Ovary (tissue), 3 donors: Measurements from ENCODE around the gene IGFBPL1.

Experiments
- POLR2A ChIP-seq: fragments of 450-650 bp; IDR thresholded peaks from one replicate; pipeline ENCODE4 v1.6.1; 2017; ENCODE audit warnings: antibody characterized with exemption, mild to moderate bottlenecking, moderate library complexity
- TF ChIP-seq, protein P1 (sequence below), 3 donors: fragments of 450-650 bp in 2 of 3; fragments of 200-600 bp in 1 of 3; IDR thresholded peaks; one replicate each; pipeline versions ENCODE4 v1.5.1 to v1.8.0; 2016 to 2022; ENCODE audit warnings: antibody characterized with exemption in 3 of 3, mild to moderate bottlenecking in 1 of 3
- donor health status: DM: no; HTN: no; CAD: no.

DNA sequence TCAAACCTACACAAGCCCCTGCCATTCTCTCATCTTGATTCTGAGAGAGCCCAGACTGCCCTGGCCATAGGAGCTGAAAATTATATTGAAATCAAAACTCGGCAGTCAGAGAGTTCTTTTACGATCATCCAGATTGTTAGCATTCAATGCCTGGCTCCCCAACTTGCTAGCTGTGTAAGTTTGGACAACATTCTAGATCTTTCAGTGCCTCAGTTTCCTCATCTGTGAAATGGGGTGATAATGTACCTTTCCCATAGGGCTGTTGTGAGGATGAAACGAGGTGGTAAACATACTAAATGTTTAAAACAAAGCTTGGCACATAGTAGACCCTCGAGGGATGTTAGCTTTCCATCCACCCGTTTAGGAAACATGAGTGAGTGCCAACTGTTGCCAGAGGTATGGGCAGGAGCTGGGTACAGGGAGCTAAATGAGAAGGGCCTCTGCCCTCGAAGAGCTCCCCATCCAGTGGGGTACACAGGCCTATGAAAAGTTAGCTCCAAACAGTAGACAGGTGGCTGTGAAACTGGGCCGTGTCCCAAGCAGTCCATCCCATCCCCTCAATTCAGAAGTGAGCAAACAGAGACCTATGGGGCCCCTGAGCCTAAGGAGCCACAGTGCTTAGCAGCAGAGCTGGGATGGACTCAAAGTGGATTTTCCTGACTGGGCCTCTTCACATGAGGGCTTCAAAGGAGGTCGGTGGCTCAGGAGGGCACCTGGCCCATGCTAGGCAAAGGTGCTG is 17.3 kb upstream of the IGFBPL1 start:
- TF ChIP-seq, protein P1, sequence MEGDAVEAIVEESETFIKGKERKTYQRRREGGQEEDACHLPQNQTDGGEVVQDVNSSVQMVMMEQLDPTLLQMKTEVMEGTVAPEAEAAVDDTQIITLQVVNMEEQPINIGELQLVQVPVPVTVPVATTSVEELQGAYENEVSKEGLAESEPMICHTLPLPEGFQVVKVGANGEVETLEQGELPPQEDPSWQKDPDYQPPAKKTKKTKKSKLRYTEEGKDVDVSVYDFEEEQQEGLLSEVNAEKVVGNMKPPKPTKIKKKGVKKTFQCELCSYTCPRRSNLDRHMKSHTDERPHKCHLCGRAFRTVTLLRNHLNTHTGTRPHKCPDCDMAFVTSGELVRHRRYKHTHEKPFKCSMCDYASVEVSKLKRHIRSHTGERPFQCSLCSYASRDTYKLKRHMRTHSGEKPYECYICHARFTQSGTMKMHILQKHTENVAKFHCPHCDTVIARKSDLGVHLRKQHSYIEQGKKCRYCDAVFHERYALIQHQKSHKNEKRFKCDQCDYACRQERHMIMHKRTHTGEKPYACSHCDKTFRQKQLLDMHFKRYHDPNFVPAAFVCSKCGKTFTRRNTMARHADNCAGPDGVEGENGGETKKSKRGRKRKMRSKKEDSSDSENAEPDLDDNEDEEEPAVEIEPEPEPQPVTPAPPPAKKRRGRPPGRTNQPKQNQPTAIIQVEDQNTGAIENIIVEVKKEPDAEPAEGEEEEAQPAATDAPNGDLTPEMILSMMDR (IDR thresholded peaks at IDR 0.05), result no peak
- no peak for TF ChIP-seq POLR2A
